ENCODE results near the gene CAMK2D. TPM values are rescaled to one million over a fixed set of nuclear protein-coding genes. Genes with fewer than 3 reads are reported as not detected.

The CAMK2D gene
- total and polyA plus RNA-seq, 10 donors, result 5.9 to 44.2 (median 33.3) TPM

- TF ChIP-seq POLR2A (IDR thresholded peaks at IDR 0.05) (no peak), POLR2AphosphoS5 (IDR thresholded peaks at IDR 0.05) (no peak), CTCF (IDR thresholded peaks at IDR 0.05 in 8 of 11, conservative IDR thresholded peaks at IDR 0.05 in 3 of 11) (no peak)
Observed at GRCh38 chr4:113645288-113645687, 116.2 kb downstream of the CAMK2D start.

GRCh38 chr4:113644398-113644797, 117.1 kb downstream of the CAMK2D start:
- TF ChIP-seq POLR2AphosphoS5 (IDR thresholded peaks at IDR 0.05), result no peak
- TF ChIP-seq CTCF (IDR thresholded peaks at IDR 0.05 in 8 of 11, conservative IDR thresholded peaks at IDR 0.05 in 3 of 11), result no peak
- TF ChIP-seq POLR2A (IDR thresholded peaks at IDR 0.05), result no peak
- DNase-seq, result no peak
- peak overlapping the region in 2 of 8 donors; percentile 43 to 75 for H3K27ac ChIP-seq
- no peaks in the 10 kb centered on the region for H3K9me3 ChIP-seq
- no peak overlapping the region for H3K4me3 ChIP-seq
- WGBS, 5 donors, result 83 to 97% (median 90%) methylated on average over 1 of the region's 1 CpG
- H3K4me1 ChIP-seq, result peaks cover 3 to 67% (median 41%) of the 10 kb centered on the region in 6 donors
- H3K36me3 ChIP-seq, result no peaks in the 10 kb centered on the region
- intact Hi-C loops (cut with DNase I; ENCODE audit: low total_unique reads), result no loop called here
- H3K27me3 ChIP-seq (replicated peaks in 1 of 7), result no peaks in the 10 kb centered on the region

More at GRCh38 chr4:113645288-113645687, 116.2 kb downstream of the CAMK2D start:
- no peak overlapping the region for H3K27ac ChIP-seq
- no peaks in the 10 kb centered on the region for H3K36me3 ChIP-seq
- intact Hi-C loops (cut with DNase I; ENCODE audit: low total_unique reads), result no loop called here
- no peak overlapping the region for H3K4me3 ChIP-seq
- no peaks in the 10 kb centered on the region for H3K9me3 ChIP-seq
- peaks cover 3 to 59% (median 32%) of the 10 kb centered on the region in 6 donors for H3K4me1 ChIP-seq
- WGBS, 5 donors, result 94 to 100% (median 96%) methylated on average over 1 of the region's 1 CpG
- DNase-seq, result no peak
- no peaks in the 10 kb centered on the region for H3K27me3 ChIP-seq (replicated peaks in 1 of 7)

GRCh38 chr4:113643505-113643904, 118.0 kb downstream of the CAMK2D start:
- peaks cover 3 to 76% (median 48%) of the 10 kb centered on the region in 6 donors for H3K4me1 ChIP-seq
- no peak for DNase-seq
- intact Hi-C loops (cut with DNase I; ENCODE audit: low total_unique reads), result no loop called here
- H3K4me3 ChIP-seq, result no peak overlapping the region
- no peaks in the 10 kb centered on the region for H3K9me3 ChIP-seq
- no peaks in the 10 kb centered on the region for H3K27me3 ChIP-seq (replicated peaks in 1 of 7)
- no peaks in the 10 kb centered on the region for H3K36me3 ChIP-seq
- no peak for TF ChIP-seq CTCF (IDR thresholded peaks at IDR 0.05 in 8 of 11, conservative IDR thresholded peaks at IDR 0.05 in 3 of 11)
- TF ChIP-seq POLR2AphosphoS5 (IDR thresholded peaks at IDR 0.05), result no peak
- no peak for TF ChIP-seq POLR2A (IDR thresholded peaks at IDR 0.05)
- peak overlapping the region in 4 of 8 donors; percentile 10 to 75 (median 40) for H3K27ac ChIP-seq
- WGBS, 5 donors, result 52 to 71% (median 67%) methylated on average over 4 of the region's 4 CpGs

- no peaks in the 10 kb centered on the region for H3K36me3 ChIP-seq
- H3K27ac ChIP-seq, result peak overlapping the region in 5 of 8 donors; percentile 42 to 85 (median 75)
- no peak for TF ChIP-seq CTCF (IDR thresholded peaks at IDR 0.05 in 8 of 11, conservative IDR thresholded peaks at IDR 0.05 in 3 of 11)
- intact Hi-C loops (cut with DNase I; ENCODE audit: low total_unique reads), result no loop called here
- peaks cover 14 to 100% (median 69%) of the 10 kb centered on the region in 6 donors for H3K4me1 ChIP-seq
- DNase-seq, result no peak
- no peak overlapping the region for H3K4me3 ChIP-seq
- no peaks in the 10 kb centered on the region for H3K27me3 ChIP-seq (replicated peaks in 1 of 7)
- H3K9me3 ChIP-seq, result no peaks in the 10 kb centered on the region
- WGBS, 5 donors, result 61 to 80% (median 71%) methylated on average over 1 of the region's 1 CpG
Observed at GRCh38 chr4:113641025-113641431, 120.5 kb downstream of the CAMK2D start.
